ENCODE measurements around the gene GRM4. TPM values are rescaled to one million over a fixed set of nuclear protein-coding genes. Genes with fewer than 3 reads are reported as not detected.
A peak's percentile ranks its signal among the peaks of the same experiment; 100 is the strongest.

The GRM4 gene
- total and polyA plus RNA-seq, 9 of the 15 experiments (the other 6 are each of a cell fraction or from before 2014, with no cell fraction given), result 0.18 TPM; not detected in 8

DNA sequence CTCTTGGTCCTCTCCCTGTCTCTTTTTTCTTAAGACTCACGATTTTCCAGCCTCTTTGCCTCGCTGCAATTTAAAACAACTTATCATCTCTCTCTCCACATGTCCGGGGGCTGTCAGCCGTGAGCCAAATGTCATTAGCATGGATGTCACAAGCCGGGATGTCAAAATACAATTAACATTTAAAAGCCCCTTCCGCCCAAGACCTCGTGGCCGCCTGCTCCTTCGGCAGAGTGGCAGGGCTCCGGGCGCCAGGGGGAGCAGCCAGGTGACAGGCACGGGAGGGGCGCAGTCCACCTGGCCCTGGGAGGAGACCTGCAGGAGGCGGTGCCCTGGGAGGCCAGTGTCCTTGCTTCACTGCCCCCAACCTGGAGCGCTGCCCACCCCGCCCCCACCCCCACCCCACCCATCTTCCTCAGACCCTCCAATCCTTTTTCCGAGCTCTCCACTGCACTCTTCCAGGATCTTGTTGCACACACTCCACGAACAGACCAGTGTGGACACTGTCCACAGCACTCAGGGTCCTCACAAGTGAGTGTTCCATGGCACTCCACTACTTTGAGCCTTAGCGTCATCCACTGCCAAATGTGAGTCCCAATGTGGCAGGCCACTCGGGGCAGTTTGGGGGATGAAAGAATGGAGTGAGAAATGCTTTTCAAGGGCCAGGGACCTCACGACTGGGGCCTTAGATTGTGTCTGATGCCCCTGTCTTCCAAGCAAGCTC lies 5.6 kb upstream of the GRM4 start (continued):
- TF ChIP-seq ZNF24 (IDR thresholded peaks at IDR 0.05) (0 out of 2 replicates have a peak, but pooled peaks have one; percentile 13), ZNF431 (CRISPR knock-in tag; IDR thresholded peaks at IDR 0.05) (no peak), EP400 (IDR thresholded peaks at IDR 0.05) (no peak), RB1 (IDR thresholded peaks at IDR 0.05; ENCODE audit: low read depth) (no peak), RBBP5 (IDR thresholded peaks at IDR 0.05; ENCODE audit: borderline replicate concordance, insufficient read depth, low read length, poor library complexity, severe bottlenecking) (no peak), REST (IDR thresholded peaks at IDR 0.05; ENCODE audit: borderline replicate concordance) (no peak), REST (CRISPR knock-in tag; IDR thresholded peaks at IDR 0.05; ENCODE audit: low read depth) (no peak)
- TF ChIP-seq, protein P1, sequence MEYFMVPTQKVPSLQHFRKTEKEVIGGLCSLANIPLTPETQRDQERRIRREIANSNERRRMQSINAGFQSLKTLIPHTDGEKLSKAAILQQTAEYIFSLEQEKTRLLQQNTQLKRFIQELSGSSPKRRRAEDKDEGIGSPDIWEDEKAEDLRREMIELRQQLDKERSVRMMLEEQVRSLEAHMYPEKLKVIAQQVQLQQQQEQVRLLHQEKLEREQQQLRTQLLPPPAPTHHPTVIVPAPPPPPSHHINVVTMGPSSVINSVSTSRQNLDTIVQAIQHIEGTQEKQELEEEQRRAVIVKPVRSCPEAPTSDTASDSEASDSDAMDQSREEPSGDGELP (CRISPR knock-in tag; IDR thresholded peaks at IDR 0.05; ENCODE audit: borderline replicate concordance), result no peak
- TF ChIP-seq, protein P2, sequence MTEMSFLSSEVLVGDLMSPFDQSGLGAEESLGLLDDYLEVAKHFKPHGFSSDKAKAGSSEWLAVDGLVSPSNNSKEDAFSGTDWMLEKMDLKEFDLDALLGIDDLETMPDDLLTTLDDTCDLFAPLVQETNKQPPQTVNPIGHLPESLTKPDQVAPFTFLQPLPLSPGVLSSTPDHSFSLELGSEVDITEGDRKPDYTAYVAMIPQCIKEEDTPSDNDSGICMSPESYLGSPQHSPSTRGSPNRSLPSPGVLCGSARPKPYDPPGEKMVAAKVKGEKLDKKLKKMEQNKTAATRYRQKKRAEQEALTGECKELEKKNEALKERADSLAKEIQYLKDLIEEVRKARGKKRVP (CRISPR knock-in tag; IDR thresholded peaks at IDR 0.05), result no peak
